Measurements from ENCODE around the gene OOSP4A. TPM values are rescaled to one million over a fixed set of nuclear protein-coding genes. Genes with fewer than 3 reads are reported as not detected.

The OOSP4A gene
- not detected for total RNA-seq

DNA sequence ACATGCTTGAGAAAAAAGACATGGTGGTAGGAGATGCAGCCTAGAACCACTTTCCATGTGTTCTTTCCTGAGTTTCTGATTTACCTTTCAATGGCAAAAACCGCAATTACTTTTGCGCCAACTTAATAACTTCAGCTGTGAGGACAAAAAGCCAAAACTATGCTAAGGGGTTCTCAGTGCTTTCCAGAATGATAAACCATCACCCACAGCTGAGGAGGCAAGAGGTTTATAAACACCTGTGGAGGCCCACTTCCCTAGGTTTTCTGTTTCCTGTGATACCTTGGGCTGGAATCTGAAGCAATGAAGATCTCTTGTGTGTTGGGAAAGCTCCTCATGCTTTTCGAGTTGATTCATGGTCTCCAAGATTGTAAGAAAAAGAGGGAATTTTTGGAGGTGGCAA, at the start of gene OOSP4A:
Gene OOSP4A, plus strand, starts transcription at position 301 of the 400 bp plus-strand sequence. Its CDS starts 0 bp downstream, at position 301.
- no peak for DNase-seq

DNA sequence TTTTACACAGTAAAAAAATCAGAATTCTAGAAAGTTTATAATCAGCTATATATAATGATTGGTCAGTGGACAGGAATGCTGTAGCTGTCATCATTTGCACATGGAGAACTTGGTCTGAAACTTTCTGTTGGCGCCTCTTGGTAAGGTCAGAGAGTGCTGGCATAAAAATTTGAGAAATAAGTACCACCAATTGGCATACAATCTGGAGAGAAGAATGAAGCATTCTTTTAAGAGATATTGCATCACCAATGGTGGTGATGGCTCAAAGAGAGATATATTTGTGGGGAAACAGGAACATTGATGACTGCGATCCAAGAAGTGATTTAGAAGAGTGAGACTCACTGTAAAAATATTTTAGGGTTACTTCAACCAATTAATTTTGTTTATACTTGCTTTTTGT, 45.4 kb upstream of the OOSP4A start:
- DNase-seq, result no peak

DNA sequence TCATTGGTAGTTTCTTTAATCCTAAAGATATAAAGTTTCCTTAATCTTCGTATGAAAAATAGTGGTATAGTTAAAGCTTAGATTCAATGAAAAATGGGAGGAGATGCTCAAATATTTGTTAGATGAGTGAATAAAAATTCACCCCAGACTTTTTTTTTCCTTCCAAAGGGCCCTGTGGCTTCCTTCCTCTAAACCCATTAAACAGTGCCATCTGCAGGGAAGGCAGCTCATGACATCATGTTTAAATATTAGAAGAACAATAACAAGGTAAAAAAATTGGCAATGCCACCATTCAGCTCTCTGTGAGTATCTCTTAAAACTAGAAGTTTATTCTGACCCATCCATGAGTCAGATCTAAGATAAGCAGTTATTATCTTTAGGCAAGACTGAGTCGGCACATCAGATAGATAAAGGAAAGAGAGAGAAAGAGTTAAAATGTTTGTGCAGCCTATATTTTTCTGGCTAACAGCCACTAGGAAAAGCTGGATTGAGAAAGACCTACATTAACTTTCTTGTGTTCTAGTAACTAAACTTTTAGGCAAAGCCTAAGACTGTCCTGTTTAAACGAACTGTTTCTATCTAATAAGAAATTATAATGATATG, 44.7 kb upstream of the OOSP4A start:
- no peak for DNase-seq

DNA sequence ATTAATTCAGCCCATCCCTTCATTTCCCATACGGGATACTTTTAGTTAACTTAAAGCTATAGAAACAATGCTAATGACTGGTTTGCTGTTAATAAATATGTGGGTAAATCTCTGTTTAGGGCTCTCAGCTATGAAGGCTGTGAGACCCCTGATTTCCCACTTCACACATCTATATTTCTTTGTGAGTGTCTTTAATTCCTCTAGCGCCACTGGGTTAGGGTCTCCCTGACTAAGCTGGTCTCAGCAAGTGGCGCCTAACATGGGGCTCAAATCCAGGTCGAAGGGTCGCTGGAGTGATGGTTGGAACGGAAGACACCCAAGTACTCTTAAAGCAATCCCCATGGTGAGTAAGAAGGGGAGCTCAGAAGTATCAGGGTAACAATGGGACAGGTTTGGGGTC, 40.0 kb upstream of the OOSP4A start:
- DNase-seq, result no peak

DNA sequence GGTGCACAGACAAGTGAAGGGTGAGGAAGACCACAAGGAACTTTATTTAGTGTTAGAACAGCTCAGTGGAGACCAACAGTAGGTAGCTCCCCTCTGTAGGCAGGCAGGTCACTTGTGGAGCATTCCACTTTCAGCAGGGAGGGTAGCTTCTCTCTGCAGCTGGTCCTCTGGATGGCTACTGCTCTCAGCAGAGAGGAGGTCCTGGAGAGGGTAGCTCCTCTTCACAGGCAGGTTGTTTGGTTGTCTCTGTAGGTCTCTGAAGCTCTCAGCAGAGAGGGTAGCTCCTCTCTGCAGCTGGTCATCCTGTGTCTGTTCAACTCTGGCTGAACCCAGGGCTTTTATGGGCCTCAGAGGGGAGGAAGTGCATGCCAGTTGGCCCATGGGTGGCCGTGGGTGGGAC, 32.1 kb upstream of the OOSP4A start:
- DNase-seq, result no peak

DNA sequence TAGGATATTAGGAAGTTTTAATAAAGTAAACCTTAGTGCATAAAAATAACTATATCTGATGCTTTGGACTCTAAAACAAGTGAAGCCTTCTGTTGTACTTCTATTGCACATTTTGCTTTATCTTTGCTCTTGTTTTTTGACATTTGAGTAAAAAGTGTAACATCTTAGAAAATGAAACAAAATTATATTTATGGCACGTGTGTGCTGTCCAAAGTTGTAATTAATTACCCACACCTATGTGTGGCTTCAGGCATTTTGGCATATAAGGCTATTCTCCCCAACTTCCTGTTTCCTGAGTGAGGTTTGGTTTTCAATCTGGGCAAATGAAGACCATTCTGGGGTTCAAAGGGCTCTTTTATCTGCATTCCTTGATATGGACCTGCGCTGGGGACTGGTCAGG, 25.7 kb upstream of the OOSP4A start, which contains the start of gene OOSP1:
Gene OOSP1, plus strand, starts transcription at position 301 of the 400 bp plus-strand sequence. Its CDS starts 23 bp downstream, at position 324.
- DNase-seq, result no peak

DNA sequence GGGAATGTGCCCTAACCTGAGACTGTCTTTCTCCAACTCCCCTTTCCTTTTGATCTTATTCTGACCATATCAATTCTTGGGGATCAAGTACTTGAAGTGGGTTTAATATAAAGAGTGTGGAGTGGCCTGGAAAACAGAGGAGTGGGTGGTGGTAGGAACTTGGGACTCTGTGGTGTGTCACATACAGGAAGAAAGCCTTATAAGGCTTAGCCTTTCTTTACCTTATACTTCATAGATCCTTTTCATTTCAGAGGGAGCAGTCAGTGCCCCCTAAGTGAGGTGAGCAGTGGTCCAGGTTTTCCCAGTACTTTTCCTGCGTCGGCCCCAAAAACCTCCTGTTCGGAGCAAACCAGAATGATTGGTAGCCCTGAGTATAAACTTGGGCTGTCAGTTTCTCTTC, 25.1 kb upstream of the OOSP4A start:
- DNase-seq, result no peak

DNA sequence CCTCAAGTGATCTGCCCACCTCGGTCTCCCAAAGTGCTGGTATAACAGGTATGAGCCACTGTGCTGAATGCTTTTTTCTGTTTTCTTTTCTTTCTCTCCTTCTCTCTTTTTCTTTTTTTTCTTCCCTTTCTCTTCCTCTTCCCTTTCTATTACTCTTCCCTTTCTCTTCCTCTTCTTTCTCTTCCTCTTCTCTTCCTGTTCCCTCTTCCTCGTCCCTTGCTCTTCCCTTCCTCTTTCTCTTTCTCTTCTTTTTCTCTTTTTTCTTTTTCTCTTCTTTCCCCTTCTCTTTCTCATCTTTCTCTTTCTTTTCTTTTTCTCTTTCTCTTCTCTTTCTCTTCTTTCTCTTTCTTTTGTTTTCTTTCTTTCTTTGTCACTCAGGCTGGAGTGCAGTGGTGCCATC, 24.4 kb upstream of the OOSP4A start:
- no peak for DNase-seq

DNA sequence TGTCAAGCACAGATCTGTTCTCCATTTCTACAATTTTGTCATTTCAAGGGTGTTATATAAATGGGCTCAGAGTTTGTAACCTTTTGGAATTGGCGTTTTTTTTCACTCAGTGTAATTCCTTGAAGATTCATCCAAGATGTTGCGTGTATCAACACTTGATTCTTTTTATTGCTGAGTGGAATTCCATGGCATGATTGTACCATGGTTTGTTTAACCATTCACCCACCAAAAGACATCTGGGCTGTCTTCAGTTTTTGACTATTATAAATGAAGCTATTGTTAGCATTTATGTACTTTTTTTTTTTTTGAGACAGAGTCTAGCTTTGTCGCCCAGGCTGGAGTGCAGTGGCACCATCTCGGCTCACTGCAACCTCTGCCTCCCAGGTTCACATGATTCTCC, 22.7 kb upstream of the OOSP4A start:
- DNase-seq, result no peak

DNA sequence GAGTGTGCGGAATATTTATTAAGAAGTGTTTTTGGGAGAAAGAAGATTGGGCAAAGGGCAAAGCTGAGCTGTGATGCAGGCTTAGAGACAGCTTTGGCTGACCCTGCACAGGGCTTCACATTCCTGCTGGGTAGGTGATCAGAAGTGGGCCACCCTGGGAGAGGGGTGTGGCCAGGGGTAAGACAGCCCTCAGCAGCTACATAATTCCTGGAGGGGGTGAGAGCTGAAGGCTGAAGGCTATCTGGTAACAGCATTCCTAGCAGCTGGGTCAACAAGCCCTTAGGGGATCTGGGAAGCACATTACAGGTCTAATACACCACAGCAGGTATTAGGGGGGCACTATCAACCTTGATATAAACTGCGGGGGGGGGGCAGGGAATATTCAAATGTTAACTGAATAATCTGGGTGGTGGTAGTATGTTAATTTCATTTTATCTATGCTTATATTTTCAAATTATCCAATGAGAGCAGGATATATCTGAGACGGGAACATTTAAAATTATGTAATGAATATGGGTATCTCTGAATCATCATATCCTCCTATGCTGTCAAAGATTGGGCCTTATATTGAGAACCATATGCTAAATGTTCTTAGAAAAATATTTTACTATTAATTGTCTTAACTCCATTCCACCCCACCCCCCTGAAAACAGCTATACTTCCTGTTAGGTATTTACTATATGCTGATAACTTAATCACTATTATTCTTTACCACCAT, 19.7 kb upstream of the OOSP4A start:
- no peak for DNase-seq

DNA sequence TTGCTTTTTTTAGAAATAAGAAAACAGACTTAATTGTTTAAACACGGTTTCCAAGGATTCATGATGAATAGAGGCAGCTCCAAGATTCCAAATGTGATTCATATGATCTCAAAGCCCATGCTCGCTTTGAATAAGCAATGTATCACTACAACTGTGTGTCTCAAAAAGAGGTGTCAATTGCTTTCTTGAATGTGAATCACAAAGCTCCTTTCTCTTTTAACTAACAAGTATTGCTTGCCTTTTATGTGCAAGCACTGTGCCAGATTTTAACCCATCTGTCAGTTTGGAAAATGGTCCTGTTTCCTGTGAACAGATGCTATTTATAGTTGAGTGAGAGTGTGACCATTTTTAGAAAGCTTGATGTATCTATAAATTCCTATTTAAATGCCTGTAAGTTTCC, 19.1 kb upstream of the OOSP4A start:
- no peak for DNase-seq

DNA sequence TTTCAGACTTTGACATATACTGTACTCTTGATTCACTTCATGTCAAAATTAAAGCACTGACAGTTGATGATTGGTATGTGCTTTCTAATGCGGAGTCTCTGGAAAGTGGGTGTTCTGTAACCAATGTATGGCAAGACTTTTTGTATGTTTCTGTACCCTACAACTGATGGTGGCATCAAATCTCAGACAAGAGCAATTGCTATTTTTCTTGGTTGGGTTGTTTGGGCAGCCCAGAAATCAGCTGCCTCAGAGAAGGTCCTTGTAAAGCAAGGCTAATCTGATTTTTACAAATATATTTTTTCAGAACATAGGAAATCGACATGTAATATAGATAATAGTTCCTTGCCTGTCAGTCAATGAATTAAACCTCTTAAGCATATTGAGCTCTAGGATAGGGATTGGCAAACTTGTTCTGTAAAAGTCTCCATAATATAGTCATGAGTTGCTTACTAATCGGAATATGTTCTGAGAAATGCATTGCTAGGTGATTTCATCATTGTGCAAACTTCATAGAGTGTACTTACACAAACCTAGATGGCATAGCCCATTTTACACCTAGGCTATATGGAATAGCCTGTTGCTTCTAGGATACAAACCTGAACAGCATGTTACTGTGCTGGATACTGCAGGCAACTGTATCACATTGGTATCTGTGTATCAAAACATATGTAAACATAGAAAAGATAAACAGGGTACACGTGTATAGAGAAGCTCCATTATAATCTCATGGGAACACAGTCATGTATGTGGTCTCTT, 10.2 kb upstream of the OOSP4A start:
- DNase-seq, result no peak

DNA sequence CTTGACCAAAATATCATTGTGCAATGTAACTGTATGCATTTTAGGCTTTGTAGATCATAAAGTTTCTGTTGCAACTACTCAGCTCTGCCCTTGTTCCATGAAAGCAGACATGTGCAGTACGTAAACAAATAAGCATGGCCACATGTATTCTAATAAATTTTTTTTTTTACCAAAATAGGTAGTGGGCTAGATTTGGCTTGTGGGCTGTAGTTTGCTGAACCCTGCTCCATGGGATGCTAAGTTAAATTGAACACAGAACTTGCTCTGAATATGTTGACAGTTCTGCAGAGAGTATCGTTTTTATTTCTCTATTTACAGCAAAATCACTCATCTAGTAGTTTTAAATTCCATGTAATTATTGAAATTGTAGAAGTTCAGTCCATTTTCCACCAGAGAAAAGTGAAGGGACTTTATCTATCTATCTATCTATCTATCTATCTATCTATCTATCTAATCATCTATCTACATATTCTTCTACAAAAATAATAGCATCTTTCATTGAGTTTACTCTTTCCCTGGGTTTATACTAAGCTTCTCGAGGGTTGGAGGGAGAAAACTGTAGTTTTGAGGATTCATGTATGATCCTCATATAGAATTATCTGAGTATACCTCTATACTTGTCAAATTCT, 9.5 kb upstream of the OOSP4A start:
- DNase-seq, result no peak

DNA sequence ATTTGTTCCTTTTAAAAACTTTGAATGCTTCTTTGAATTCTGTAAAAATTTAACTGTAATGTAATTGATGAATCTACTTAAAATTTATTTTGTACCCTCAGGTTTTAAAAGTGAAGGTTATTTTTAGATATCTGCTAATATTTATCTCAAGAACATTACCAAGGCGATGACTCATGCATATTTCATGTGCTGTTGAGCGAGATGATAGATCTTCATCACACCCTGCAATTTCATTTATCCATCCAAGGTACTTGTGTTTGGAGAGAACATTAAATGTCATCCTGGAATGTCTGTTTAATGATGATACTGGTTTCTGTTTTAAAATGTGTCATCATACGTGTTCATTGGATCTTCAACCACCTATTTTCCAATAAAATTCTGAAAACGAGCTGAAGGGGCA, 6.7 kb upstream of the OOSP4A start:
- no peak for DNase-seq

DNA sequence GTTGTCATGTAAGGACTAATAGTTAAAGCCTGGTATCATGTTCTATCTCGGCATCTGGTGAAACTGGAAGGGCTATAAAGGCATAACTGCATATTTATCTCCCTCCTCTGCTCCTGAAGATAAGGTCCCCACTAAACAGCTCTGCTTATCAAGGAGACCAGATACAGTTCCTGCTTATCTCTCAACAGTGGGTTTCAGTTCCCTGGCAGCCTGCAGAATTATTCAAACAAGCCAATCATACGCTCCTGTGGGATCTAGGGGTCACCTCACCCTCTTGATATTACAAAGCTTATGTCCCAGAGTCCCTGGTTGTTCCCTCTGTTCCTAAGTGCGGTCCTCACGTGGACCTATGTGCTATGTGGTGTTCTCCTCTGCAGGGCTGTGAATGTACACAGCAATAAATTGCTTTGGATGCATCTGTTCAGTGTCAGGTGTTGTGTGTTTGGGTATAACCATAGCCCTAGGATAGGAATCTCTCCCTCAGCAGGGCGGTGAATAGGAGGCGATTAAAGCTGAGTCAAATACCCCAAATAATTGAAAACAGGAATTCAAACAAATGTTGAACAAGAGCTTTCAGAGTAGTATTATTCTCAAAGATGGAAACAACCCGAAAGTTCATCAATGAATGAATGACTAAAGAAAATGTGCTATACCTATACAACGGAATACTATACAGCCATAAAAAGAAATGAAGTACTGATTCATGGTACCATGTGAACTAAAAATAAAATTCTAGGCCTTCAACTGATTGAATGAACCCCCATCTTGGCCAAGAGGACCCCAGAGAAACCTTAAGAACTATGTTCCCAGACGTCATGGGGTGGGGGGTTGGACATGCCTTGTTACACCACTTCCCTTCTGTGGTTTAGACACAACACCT, 3.1 kb upstream of the OOSP4A start:
- no peak for DNase-seq

DNA sequence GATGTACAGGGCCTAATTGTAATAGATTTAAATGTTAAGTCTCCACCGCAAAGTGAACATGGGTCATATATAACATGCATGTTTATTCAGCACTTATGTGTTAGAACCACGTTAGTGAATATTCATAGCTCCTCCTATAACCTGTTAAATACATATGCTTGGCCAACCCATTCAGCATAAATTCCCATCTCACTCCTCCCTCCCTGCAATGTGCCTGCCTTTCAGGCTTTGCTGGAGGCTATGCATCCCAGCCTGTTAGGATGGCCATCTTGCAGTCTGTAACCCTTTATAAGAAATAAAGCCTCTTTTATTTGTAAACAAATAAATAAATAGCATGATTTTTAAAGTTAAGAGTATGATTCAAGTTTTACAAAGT, 1.7 kb upstream of the OOSP4A start:
- no peak for DNase-seq

DNA sequence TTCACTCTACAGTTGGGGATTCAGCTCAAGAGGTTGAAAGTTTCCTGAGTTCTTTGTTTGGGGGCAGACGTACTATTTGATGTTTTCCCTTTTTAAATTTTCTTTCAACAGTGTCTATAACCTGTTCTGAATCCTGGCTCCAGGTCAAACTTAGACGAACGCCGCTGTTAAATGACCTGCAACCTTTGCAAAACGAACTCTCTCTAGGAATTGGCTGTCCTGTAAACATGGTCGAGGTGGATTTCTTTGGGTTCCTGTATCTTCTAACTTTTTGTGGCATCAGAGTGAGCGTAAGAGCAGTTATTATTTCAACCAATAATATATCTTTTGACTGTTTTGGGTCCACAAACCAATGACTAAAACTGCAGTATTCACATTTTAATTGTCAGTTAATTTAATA, 1.6 kb downstream of the OOSP4A start:
- DNase-seq, result no peak

DNA sequence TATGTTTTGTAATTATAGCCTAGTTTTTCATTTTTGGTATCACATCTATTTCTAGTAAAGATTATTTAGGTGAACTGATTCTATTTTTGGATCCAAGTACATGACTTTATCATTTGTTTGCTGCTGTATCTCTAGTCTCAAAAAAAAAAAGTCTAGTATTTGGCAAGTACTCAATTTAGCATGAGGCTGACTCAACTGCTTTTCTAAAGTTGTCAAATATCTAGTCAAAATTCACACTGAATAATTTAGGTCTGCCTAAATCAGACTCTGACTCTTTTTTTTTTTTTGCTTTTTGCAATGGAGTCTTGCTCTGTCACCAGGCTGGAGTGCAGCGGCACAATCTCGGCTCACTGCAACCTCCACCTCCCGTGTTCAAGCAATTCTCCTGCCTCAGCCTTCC, 2.4 kb downstream of the OOSP4A start:
- no peak for DNase-seq

DNA sequence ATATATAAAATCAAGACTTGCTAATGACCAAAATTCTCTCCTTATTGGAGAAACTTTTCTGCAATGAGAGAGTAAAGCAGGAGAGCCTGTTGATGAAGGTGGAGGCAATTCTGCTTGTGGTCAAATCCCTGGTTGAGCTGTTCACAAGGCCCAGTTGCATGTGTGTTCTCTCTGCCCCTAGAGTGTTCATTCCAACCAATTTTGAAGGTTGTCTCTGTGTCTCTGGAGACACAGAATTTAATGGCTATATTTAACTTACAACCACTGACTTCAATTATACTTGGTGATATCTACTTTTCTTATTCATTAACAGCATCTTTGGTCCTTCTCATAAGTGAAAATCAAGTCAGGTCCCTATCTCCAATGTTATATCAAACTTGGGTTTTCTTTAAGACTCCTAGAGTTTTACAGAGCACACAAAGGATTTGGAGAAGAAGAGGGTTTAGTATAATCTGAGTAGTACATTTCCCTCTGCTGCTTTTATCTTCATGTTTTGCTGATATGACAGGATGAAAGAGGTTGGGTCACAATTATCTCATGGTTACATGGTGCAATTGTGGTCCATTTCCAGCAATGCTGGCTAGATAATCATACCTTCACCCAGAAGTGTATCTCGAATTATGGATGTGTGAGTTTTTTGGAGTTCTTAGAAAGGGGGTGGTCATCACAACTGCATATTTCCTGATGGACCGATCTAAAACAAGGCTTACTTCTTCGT, 4.0 kb downstream of the OOSP4A start:
- no peak for DNase-seq

DNA sequence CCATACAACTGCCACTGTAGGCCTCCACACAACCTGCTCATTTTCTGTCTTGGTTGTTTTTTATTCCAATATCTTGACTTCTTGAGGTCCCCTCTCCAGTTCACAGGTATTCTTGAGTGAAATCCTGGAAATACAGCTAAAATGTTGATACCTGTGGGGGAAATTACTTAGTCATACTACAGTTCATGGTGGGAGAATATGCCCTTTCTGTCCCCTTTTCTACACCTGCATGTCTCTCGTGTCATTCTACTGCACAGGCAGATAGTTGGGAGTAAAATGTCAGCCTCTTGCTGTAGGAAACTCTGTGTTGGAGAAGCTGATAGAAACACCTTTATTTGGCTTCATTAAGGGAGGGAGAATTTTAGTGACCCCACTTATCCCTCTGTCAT, 4.6 kb downstream of the OOSP4A start:
- no peak for DNase-seq

DNA sequence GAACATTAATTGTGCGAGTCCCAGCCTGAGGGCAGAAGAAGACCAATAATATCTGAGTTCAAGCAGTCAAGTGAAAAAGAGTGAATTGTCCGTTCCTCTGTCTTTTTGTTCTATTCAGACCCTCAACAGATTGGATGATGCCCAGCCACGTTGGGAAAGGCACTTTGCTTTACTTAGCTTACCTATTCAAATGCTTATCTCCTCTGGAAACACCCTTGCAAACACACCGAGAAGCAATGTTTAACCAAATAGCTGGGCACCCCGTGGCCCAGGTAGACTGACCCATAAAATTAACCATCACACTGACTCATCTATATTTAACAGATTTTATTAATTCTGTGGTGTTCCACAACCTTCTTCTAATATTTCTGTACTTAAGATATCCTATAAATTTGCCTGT, 9.3 kb downstream of the OOSP4A start:
- DNase-seq, result no peak

Data from effector CD4-positive, alpha-beta T cell (primary cell).